KMS-11 (cell line): ENCODE data around the gene KCND3.

Experiments used
- H2AFZ ChIP-seq: fragments of 200-600 bp; sonication (generic); 2 replicates; pipeline ENCODE4 v1.6.1; 2016; ENCODE audit warnings: antibody characterized with exemption, mixed run types, low read depth
- H3K27ac ChIP-seq: fragments of 200-600 bp; sonication (generic); 2 replicates; pipeline ENCODE4 v1.6.1; 2016; ENCODE audit warnings: mild to moderate bottlenecking, mixed run types
- H3K27me3 ChIP-seq: fragments of 200-600 bp; sonication (generic); 2 replicates; pipeline ENCODE4 v1.6.1; 2017; ENCODE audit warnings: mild to moderate bottlenecking, low read depth, mixed run types, moderate library complexity; ENCODE audit not compliant: insufficient read depth
- H3K36me3 ChIP-seq: fragments of 200-600 bp; sonication (generic); 2 replicates; pipeline ENCODE4 v1.6.1; 2017; ENCODE audit warnings: mild to moderate bottlenecking, mixed run types; ENCODE audit not compliant: insufficient read depth
- H3K4me1 ChIP-seq: fragments of 200-600 bp; sonication (generic); 2 replicates; pipeline ENCODE4 v1.6.1; 2016; ENCODE audit warnings: mild to moderate bottlenecking, low read depth, mixed run types; ENCODE audit not compliant: poor library complexity, severe bottlenecking
- H3K4me2 ChIP-seq: fragments of 200-600 bp; sonication (generic); 2 replicates; pipeline ENCODE4 v1.7.0; 2016; ENCODE audit warnings: mild to moderate bottlenecking, mixed run types
- H3K4me3 ChIP-seq: fragments of 200-600 bp; sonication (generic); IDR thresholded peaks from 2 replicates; pipeline ENCODE4 v1.6.1; 2017; ENCODE audit warnings: low read depth, low read length, mixed read lengths; ENCODE audit not compliant: insufficient read depth
- H3K79me2 ChIP-seq: fragments of 200-600 bp; sonication (generic); 2 replicates; pipeline ENCODE4 v1.6.1; 2016; ENCODE audit warnings: low read depth, mixed run types; ENCODE audit not compliant: insufficient read depth
- H3K9ac ChIP-seq: fragments of 200-600 bp; sonication (generic); 2 replicates; pipeline ENCODE4 v1.6.1; 2016; ENCODE audit warnings: mild to moderate bottlenecking, mixed run types
- H4K20me1 ChIP-seq: fragments of 200-600 bp; sonication (generic); 2 replicates; pipeline ENCODE4 v1.6.1; 2016; ENCODE audit warnings: mild to moderate bottlenecking, mixed run types; ENCODE audit not compliant: insufficient read depth
- CTCF ChIP-seq: fragments of 200-600 bp; sonication (generic); conservative IDR thresholded peaks from 2 replicates; pipeline ENCODE4 v1.6.1; 2017; ENCODE audit warnings: low read depth, mild to moderate bottlenecking, antibody characterized with exemption, low read length, moderate library complexity, mixed read lengths

The KCND3 gene

DNA sequence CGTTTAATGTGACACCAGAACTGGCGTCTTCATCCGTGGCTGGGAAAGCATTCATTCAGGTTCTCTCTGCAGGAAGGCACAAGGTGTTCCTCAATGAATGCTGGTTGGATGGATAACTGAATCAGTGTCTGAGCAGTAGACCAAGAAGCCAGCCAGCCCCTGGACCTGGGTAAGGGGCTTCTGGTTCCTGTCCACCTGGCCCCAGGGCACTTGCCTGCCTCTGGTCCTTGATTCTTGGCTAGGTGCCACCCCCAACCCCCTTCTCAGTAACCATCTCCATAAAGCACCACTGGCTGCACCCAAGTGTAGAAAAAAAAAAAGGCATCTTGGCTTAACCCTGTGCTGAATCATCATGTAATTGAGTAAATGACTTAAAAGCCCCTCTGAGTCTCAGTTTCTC, 59.1 kb downstream of the KCND3 start:
- Histone ChIP-seq H3K27ac (no peak overlapping the region), H3K4me3 (no peak overlapping the region), H4K20me1 (no peaks in the 10 kb centered on the region), H3K4me1 (no peaks in the 10 kb centered on the region), H2AFZ (no peak overlapping the region), H3K4me2 (no peak overlapping the region), H3K27me3 (no peaks in the 10 kb centered on the region), H3K36me3 (no peaks in the 10 kb centered on the region), H3K9ac (no peak overlapping the region), H3K79me2 (no peaks in the 10 kb centered on the region)
- no peak for TF ChIP-seq CTCF

DNA sequence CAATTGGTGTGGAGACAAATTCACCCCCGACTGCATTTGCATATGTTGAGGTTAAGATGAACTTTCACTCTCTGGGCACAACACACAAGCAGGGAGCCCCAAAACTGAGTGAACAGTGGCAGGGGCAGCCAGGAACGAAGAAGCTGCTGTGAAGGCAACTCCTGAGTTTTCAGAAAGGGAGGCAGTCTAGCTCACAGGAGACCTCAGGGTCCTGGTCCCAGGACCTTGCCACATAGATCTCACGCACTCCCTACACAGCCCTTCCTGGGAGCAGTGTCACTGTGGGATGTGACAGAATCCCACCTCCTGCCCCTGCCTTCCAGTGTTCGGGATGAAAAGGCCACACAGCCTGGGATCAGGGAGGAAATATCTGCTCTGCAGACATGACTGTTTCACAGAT, 60.9 kb downstream of the KCND3 start:
- Histone ChIP-seq H3K27me3 (no peaks in the 10 kb centered on the region), H3K79me2 (no peaks in the 10 kb centered on the region), H3K4me3 (no peak overlapping the region), H3K36me3 (no peaks in the 10 kb centered on the region), H3K4me1 (no peaks in the 10 kb centered on the region), H3K9ac (no peak overlapping the region), H4K20me1 (no peaks in the 10 kb centered on the region), H2AFZ (no peak overlapping the region), H3K4me2 (no peak overlapping the region), H3K27ac (no peak overlapping the region)
- TF ChIP-seq CTCF, result no peak

- H3K4me1 ChIP-seq, result no peaks in the 10 kb centered on the region
- H2AFZ ChIP-seq, result no peak overlapping the region
- H3K27me3 ChIP-seq, result no peaks in the 10 kb centered on the region
- no peak overlapping the region for H3K4me2 ChIP-seq
- no peaks in the 10 kb centered on the region for H4K20me1 ChIP-seq
- no peak overlapping the region for H3K9ac ChIP-seq
- H3K79me2 ChIP-seq, result no peaks in the 10 kb centered on the region
- no peak overlapping the region for H3K4me3 ChIP-seq
- H3K36me3 ChIP-seq, result no peaks in the 10 kb centered on the region
- no peak overlapping the region for H3K27ac ChIP-seq
- no peak for TF ChIP-seq CTCF
Observed at GRCh38 chr1:111927652-111928051, 61.8 kb downstream of the KCND3 start.

- Histone ChIP-seq H3K27ac (no peak overlapping the region), H3K4me1 (no peaks in the 10 kb centered on the region), H4K20me1 (no peaks in the 10 kb centered on the region), H2AFZ (no peak overlapping the region), H3K9ac (no peak overlapping the region), H3K4me3 (no peak overlapping the region), H3K79me2 (no peaks in the 10 kb centered on the region), H3K4me2 (no peak overlapping the region), H3K36me3 (no peaks in the 10 kb centered on the region), H3K27me3 (no peaks in the 10 kb centered on the region)
- TF ChIP-seq CTCF, result no peak
Observed at GRCh38 chr1:111924786-111925185, 64.7 kb downstream of the KCND3 start.

GRCh38 chr1:111923766-111924165, 65.7 kb downstream of the KCND3 start:
- Histone ChIP-seq H3K36me3 (no peaks in the 10 kb centered on the region), H4K20me1 (no peaks in the 10 kb centered on the region), H3K4me3 (no peak overlapping the region), H3K4me1 (no peaks in the 10 kb centered on the region), H3K27me3 (no peaks in the 10 kb centered on the region), H3K9ac (no peak overlapping the region), H2AFZ (no peak overlapping the region), H3K27ac (no peak overlapping the region), H3K79me2 (no peaks in the 10 kb centered on the region), H3K4me2 (no peak overlapping the region)
- no peak for TF ChIP-seq CTCF
